ENCODE results near the gene CTNNA2. TPM values are rescaled to one million over a fixed set of nuclear protein-coding genes. Genes with fewer than 3 reads are reported as not detected.
A peak's percentile ranks its signal among the peaks of the same experiment; 100 is the strongest.

The CTNNA2 gene
- total RNA-seq, 2 donors from 2014 or later = not detected

DNA sequence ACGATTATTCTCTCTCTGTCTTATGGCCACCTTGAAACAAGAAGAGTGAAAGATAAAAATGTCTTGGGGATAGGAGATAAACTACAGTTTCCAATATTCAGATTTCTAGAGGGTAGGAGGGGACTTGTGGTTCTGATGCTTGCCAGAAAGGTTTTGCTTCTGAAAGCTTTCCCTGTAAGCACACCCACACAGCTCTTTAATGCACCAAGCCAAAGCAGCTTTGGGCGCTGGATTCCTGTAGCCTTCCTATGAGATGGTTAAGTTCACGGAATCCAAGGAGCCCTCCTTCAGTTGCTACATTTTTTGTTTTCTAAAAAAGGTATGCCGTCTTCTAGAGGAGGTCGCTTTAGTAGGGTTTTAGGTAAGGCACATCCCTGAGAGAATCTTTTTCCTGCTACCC is 786.8 kb downstream of the CTNNA2 start:
- H3K9me3 ChIP-seq = no peaks in the 10 kb centered on the region
- TF ChIP-seq, protein P1, sequence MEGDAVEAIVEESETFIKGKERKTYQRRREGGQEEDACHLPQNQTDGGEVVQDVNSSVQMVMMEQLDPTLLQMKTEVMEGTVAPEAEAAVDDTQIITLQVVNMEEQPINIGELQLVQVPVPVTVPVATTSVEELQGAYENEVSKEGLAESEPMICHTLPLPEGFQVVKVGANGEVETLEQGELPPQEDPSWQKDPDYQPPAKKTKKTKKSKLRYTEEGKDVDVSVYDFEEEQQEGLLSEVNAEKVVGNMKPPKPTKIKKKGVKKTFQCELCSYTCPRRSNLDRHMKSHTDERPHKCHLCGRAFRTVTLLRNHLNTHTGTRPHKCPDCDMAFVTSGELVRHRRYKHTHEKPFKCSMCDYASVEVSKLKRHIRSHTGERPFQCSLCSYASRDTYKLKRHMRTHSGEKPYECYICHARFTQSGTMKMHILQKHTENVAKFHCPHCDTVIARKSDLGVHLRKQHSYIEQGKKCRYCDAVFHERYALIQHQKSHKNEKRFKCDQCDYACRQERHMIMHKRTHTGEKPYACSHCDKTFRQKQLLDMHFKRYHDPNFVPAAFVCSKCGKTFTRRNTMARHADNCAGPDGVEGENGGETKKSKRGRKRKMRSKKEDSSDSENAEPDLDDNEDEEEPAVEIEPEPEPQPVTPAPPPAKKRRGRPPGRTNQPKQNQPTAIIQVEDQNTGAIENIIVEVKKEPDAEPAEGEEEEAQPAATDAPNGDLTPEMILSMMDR (IDR thresholded peaks at IDR 0.05) = no peak
- H3K4me3 ChIP-seq = no peak overlapping the region
- no peak overlapping the region for H3K27ac ChIP-seq
- peaks cover 0 to 15% of the 10 kb centered on the region in 2 donors for H3K4me1 ChIP-seq
- peaks cover 13 to 21% of the 10 kb centered on the region in 2 donors for H3K27me3 ChIP-seq
- H3K36me3 ChIP-seq = no peaks in the 10 kb centered on the region
- DNase-seq (ENCODE audit: low spot score) = no peak

DNA sequence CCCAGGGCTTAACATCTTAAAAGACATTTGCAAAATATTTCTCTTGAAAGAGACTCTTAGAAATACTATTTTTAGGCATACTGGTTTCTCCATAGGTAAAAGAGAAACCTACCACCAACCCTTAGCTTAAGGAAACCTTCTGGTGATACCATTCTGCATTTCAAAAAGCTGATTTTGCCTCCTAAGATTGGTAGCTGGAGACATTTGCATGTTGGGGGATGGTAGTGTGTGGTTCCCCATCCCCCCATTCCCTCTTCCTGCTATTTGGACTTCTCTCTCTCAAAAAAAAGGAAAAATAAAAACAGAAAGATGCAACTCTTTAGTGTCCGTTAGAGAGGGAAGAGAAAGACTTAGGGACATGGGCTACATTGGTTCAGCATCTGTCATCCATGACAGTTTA is 787.5 kb downstream of the CTNNA2 start:
- Histone ChIP-seq H3K27me3 (peaks cover 13 to 21% of the 10 kb centered on the region in 2 donors), H3K27ac (no peak overlapping the region), H3K4me1 (peaks cover 0 to 15% of the 10 kb centered on the region in 2 donors), H3K4me3 (no peak overlapping the region), H3K36me3 (no peaks in the 10 kb centered on the region), H3K9me3 (no peaks in the 10 kb centered on the region)
- DNase-seq (ENCODE audit: low spot score) = no peak
- TF ChIP-seq, protein P1 (IDR thresholded peaks at IDR 0.05) = no peak

DNA sequence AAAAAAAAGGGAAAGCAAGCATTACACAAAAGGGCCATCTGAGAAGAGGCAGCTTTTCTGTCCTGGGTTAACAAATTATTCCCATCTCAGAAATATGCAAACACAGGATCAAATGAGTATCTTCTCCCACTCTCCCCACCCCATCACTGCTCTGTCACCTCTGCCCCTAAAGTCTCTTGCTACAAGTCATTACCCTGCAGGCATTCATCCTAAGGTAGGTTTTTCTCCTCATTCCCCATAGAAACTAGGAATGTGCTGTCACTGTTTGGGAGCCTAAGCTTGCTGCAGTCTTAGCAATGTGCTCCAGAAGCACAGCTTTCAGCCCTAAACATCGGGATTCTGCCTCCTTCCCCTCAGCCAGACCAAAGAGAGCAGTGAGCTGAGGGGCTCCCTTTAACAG is 788.1 kb downstream of the CTNNA2 start:
- DNase-seq (ENCODE audit: low spot score) = no peak
- Histone ChIP-seq H3K27me3 (peaks cover 13 to 21% of the 10 kb centered on the region in 2 donors), H3K4me1 (peaks cover 0 to 15% of the 10 kb centered on the region in 2 donors), H3K27ac (no peak overlapping the region), H3K36me3 (no peaks in the 10 kb centered on the region), H3K4me3 (no peak overlapping the region), H3K9me3 (no peaks in the 10 kb centered on the region)
- TF ChIP-seq, protein P1 (IDR thresholded peaks at IDR 0.05) = no peak

DNA sequence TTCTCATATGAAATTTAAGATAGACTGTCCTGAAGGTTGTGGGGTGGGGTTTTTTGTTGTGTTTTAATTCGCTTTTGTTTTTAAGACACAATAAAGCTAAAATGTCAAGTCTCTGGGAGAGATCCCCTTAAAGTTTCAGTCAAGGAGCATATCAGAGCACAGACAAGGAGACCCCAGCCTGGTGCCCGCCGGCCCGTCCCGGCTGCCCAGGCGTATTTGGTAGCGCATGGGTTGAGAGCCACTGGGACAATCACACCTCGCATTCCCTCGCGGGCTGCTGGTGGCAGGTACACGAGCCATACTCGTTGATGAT is 789.1 kb downstream of the CTNNA2 start:
- Histone ChIP-seq H3K4me1 (peaks cover 0 to 15% of the 10 kb centered on the region in 2 donors), H3K9me3 (no peaks in the 10 kb centered on the region), H3K4me3 (no peak overlapping the region), H3K27me3 (peaks cover 13 to 21% of the 10 kb centered on the region in 2 donors), H3K36me3 (no peaks in the 10 kb centered on the region), H3K27ac (no peak overlapping the region)
- TF ChIP-seq, protein P1 (IDR thresholded peaks at IDR 0.05) = no peak
- no peak for DNase-seq (ENCODE audit: low spot score)

DNA sequence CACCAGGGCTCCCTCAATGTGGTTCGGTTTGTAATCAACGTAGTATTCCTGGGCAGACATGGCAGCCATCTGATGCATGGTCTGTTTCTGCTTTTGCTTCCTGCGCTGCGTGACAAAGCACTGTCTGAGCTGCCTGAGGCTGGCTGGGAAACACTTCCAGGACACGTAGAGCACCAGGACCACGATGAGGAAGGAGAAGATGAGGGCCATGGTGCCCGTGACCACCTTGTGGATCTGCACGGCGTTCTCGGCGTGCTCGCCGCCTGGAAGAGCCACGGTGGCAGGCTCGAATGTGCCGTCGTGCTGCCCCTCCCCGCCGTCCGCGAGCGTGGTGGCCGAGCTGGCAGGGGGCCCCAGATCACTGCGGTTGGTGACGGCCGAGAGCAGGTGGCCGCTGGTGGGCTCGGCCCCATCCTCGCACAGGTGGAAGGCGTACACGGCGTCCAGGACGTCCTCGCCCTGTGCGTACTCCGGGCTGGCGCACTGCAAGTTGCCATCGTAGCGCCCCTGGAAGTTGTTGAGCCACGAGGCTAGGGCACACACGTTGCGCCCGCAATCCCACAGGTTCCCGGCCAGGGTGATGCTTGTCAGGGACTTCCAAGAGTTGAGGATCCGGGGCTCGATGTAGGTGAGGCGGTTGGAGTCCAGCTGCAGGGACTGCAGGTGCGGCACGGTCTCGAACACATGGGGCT is 789.6 kb downstream of the CTNNA2 start:
- Histone ChIP-seq H3K27me3 (peaks cover 13 to 21% of the 10 kb centered on the region in 2 donors), H3K27ac (no peak overlapping the region), H3K4me1 (peaks cover 0 to 15% of the 10 kb centered on the region in 2 donors), H3K9me3 (no peaks in the 10 kb centered on the region), H3K36me3 (no peaks in the 10 kb centered on the region), H3K4me3 (peak overlapping the region in 1 of 2 donors; percentile 48)
- TF ChIP-seq, protein P1 (IDR thresholded peaks at IDR 0.05) = no peak
- no peak for DNase-seq (ENCODE audit: low spot score)

Data from right atrium auricular region (tissue), 2 donors.